ENCODE results near the gene AK9.
"Not testable (repeated sequence)": the region's sequence is repeated elsewhere in the genome, so short reads cannot be mapped to it uniquely, and the experiment has no call there.

The AK9 gene

DNA sequence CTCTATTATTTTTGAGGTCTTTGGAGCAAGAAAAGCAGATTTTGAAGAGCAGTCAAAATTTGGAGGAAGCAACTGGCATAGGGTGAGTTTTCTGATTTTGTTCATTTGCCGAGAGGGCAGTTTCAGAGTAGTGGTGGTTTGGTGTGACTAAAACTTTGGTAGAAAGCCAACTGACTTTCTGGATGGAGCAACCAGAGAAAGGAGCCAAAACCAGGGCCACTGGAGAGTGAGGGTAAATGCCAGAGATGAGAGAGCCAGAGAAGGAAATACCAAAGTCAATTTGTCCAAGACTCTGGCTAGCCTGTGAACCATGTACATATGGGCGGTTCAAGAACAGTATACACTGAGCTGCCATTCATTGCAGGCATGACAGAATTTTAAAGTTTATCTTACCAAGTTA lies 167.5 kb downstream of the AK9 start:
- no peak overlapping the region for H3K4me3 ChIP-seq (replicated peaks; ENCODE audit: low read depth, low read length)
- no peak for DNase-seq (ENCODE audit: extremely low read depth, low read depth)
- TF ChIP-seq, protein P1, sequence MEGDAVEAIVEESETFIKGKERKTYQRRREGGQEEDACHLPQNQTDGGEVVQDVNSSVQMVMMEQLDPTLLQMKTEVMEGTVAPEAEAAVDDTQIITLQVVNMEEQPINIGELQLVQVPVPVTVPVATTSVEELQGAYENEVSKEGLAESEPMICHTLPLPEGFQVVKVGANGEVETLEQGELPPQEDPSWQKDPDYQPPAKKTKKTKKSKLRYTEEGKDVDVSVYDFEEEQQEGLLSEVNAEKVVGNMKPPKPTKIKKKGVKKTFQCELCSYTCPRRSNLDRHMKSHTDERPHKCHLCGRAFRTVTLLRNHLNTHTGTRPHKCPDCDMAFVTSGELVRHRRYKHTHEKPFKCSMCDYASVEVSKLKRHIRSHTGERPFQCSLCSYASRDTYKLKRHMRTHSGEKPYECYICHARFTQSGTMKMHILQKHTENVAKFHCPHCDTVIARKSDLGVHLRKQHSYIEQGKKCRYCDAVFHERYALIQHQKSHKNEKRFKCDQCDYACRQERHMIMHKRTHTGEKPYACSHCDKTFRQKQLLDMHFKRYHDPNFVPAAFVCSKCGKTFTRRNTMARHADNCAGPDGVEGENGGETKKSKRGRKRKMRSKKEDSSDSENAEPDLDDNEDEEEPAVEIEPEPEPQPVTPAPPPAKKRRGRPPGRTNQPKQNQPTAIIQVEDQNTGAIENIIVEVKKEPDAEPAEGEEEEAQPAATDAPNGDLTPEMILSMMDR (IDR thresholded peaks at IDR 0.05; ENCODE audit: low read depth, low read length, missing control alignments), result no peak

DNA sequence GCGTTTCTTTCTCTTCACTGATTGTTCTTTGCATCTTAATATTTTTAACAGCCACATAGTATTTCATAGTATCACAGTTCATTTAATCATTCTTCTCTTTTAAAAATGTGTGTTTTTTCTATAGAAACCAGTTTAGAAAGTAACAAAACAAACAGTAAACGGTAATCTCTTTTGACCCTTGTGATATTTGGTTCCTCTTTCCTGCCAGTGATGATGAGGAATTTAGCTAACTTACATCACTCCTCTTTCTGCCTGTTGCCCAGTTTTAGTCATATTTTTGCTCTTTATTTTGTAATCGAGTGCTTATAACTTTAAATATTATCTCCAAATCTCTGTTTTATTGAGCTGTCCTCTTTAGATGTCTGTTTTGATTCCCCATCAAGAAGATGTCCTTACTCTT lies 169.9 kb downstream of the AK9 start:
- TF ChIP-seq, protein P1 (IDR thresholded peaks at IDR 0.05; ENCODE audit: low read depth, low read length, missing control alignments), result no peak
- DNase-seq (ENCODE audit: extremely low read depth, low read depth), result no peak
- H3K4me3 ChIP-seq (replicated peaks; ENCODE audit: low read depth, low read length), result no peak overlapping the region

DNA sequence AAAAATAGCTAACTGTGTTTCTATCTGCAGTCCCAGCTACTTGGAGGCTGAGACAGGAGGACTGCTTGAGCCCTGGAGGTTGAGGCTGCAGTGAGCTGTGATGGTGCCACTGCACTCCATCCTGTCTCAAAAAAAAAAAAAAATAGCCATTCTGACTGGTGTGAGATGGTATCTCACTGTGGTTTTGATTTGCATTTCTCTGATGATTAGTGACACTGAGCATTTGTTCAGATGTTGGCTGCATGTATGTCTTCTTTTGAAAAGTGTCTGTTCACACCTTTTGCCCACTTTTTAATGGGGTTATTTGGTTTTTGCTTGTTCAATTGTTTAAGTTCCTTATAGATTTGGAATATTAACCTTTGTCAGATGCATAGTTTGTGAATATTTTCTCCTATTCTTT lies 171.4 kb downstream of the AK9 start:
- not testable (repeated sequence) for H3K4me3 ChIP-seq (replicated peaks; ENCODE audit: low read depth, low read length); DNase-seq (ENCODE audit: extremely low read depth, low read depth)

DNA sequence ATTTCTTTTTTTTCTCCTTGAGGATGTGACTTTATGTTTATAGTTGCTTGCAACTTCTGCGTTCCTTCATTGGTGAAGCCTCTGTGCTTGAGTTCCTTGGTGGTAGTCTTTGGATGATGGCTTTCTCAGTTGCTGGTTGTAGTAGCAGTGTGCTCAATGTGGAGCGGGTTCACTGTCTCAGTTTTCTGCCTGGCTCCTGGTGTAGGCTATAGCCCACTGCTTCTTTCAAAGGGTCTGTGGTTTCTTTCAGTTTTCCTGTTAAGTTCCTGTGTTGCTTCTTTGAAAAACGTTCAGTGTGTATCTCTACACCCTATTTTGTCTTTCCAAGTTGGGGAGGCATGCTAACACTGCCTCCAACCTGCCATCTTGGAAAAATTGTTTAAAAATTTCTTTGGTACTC lies 174.1 kb downstream of the AK9 start:
- DNase-seq (ENCODE audit: extremely low read depth, low read depth), result no peak
- TF ChIP-seq, protein P1 (IDR thresholded peaks at IDR 0.05; ENCODE audit: low read depth, low read length, missing control alignments), result no peak
- no peak overlapping the region for H3K4me3 ChIP-seq (replicated peaks; ENCODE audit: low read depth, low read length)

DNA sequence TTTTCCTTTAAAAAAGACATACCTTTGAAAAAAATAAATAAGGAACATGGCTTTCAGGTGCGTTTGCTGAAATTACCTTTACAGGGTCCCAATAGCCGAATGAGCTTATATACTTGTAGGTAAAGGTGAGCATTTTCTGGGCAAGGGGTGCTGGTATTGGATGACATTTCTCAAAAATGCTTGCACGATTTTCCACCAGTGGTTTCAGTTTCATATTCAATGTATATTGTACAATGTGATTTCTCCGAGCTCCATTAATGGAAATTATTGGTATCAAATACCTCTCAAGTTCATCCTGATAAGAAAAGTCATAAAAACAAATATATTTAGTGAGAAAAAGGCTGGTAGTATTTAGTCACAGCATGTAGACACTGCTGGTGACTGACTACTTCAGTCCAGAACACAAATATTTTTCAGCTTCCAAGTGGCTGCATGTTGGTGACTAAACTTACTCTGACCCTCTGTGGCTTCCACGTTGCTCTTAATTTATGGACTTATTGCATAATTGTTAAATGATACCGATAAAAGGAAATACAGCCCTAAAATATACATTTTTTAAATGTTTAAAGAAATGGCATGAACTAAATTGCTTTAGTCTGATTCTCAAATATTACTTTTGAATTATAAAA lies 175.1 kb downstream of the AK9 start:
- TF ChIP-seq, protein P1 (IDR thresholded peaks at IDR 0.05; ENCODE audit: low read depth, low read length, missing control alignments), result no peak
- DNase-seq (ENCODE audit: extremely low read depth, low read depth), result no peak
- H3K4me3 ChIP-seq (replicated peaks; ENCODE audit: low read depth, low read length), result no peak overlapping the region

DNA sequence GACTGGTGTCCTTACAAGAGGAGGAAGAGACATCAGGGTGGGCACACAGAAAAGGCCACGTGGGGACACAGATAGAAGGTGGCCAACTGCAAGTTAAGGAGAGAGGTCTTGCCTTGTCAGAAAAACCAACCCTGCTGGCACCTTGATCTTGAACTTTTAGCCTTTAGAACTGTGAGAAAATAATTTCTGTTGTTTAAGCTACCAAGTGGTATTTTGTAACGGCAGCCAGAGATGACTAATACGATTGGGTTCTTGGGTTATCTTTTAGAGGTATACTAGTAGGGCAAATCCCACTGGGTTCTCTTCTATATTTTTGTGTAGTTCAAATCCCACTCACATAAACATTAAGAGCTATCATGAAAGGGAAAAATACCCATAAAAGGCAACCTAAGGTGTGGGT lies 176.1 kb downstream of the AK9 start:
- TF ChIP-seq, protein P1 (IDR thresholded peaks at IDR 0.05; ENCODE audit: low read depth, low read length, missing control alignments), result no peak
- DNase-seq (ENCODE audit: extremely low read depth, low read depth), result no peak
- H3K4me3 ChIP-seq (replicated peaks; ENCODE audit: low read depth, low read length), result no peak overlapping the region

DNA sequence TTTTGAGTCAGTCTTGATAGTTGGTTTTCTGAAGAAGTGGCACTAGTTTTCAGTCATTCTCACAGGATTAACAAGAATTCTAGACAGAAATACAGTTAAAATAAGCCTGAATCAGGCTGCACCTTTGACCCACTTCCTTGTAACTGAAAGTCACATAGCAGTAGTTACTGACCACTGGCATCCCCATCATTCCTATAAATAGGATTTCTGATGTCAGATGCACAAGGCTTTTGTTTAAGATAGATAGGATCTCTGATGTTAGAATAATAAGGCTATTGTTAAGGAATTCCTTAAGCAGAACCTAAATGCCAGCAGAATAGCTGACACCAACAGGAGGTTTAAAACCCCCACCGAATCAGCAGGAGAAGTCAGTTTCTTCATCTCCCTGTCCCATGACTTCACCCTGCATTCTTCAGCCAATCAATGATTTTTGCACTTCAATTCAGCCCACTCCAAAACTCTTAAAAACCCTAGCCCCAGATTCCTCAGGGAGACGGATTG lies 177.4 kb downstream of the AK9 start:
- no peak for DNase-seq (ENCODE audit: extremely low read depth, low read depth)
- TF ChIP-seq, protein P1 (IDR thresholded peaks at IDR 0.05; ENCODE audit: low read depth, low read length, missing control alignments), result no peak
- no peak overlapping the region for H3K4me3 ChIP-seq (replicated peaks; ENCODE audit: low read depth, low read length)
